GM13977 (cell line): ENCODE measurements around the gene NLRC3.
A peak's percentile ranks its signal among the peaks of the same experiment; 100 is the strongest.

Source experiments
- DNase-seq: peaks from one replicate; pipeline ENCODE4 v3.0.0; 2012; ENCODE audit warnings: low spot score
- in situ Hi-C: fragments of 300-500 bp; cut with MboI; formaldehyde crosslinking; loops from one replicate; pipeline ENCODE4 v1.12.0; 2022; ENCODE audit warnings: low sequenced_read_pairs, low pct_unique_long_range_greater_than_20kb, mixed read lengths, inconsistent platforms; ENCODE audit not compliant: unreplicated experiment
- TF ChIP-seq, protein P1 (sequence below): IDR thresholded peaks from 2 replicates; pipeline ENCODE4 v1.5.1; 2012; ENCODE audit warnings: mild to moderate bottlenecking, control low read depth; ENCODE audit not compliant: insufficient read depth; ENCODE audit errors: extremely low read depth, missing control alignments

The NLRC3 gene

DNA sequence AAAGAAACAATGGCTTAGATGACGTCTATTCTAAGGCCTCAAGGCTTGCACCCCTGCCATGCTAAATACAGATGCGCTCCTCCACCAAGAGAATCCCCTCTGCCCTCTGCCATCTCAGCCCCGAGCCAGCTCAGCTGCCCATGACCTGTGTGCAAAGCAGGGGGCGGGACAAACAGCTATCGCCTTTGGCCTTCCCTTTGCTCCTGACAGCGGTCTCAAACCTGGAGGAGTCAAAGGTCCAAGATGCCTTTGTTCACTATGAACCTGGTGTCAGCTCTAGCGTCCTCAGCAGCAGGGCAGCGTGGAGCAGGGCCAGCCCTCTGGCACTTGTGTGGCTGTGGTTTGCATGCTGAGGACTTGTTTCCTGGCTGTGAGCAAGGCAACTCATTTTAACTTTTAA, 21.9 kb upstream of the NLRC3 start:
- in situ Hi-C loops, result no loop called here
- no peak for DNase-seq
- TF ChIP-seq, protein P1, sequence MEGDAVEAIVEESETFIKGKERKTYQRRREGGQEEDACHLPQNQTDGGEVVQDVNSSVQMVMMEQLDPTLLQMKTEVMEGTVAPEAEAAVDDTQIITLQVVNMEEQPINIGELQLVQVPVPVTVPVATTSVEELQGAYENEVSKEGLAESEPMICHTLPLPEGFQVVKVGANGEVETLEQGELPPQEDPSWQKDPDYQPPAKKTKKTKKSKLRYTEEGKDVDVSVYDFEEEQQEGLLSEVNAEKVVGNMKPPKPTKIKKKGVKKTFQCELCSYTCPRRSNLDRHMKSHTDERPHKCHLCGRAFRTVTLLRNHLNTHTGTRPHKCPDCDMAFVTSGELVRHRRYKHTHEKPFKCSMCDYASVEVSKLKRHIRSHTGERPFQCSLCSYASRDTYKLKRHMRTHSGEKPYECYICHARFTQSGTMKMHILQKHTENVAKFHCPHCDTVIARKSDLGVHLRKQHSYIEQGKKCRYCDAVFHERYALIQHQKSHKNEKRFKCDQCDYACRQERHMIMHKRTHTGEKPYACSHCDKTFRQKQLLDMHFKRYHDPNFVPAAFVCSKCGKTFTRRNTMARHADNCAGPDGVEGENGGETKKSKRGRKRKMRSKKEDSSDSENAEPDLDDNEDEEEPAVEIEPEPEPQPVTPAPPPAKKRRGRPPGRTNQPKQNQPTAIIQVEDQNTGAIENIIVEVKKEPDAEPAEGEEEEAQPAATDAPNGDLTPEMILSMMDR, result no peak

DNA sequence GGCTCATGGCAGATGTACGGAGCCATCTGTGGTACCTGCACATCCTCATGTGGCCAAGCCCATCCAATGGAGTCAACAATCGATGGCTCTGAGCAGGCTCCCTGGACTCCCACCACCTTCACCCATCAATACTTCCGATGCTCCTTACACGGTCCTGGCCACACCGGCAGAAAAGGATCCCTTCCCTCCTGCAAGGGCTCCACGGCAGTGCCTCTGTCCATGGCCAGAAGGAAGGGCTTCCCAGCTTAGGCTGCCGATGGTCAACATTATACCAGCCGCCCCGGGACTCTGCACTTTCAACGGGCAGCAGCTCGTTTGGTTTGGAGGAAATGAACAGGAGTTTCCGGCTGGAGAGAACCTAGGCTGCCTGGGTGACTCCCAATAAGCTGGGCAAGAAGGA, 21.0 kb upstream of the NLRC3 start:
- no peak for DNase-seq
- in situ Hi-C loops, result no loop called here
- TF ChIP-seq, protein P1, result no peak

DNA sequence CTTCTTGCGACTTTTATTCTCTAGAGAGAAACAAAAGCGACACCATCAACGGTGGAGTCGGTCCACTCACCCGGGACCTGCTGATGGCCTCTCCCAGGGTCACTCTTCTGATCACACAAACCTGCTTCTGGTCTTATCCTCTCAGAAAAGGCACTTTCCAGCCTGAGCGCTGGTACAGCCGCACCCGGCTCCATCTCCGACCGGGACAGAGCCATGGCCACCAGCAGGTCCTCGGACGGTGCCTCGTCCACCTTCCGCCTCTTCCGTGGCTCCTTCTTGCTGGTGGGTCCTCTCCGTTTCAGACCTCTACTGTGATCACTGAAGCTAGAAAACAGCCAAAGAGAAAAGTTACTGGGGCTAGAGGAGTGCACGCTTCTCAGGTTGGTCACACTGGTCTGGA, 20.5 kb upstream of the NLRC3 start:
- DNase-seq, result no peak

DNA sequence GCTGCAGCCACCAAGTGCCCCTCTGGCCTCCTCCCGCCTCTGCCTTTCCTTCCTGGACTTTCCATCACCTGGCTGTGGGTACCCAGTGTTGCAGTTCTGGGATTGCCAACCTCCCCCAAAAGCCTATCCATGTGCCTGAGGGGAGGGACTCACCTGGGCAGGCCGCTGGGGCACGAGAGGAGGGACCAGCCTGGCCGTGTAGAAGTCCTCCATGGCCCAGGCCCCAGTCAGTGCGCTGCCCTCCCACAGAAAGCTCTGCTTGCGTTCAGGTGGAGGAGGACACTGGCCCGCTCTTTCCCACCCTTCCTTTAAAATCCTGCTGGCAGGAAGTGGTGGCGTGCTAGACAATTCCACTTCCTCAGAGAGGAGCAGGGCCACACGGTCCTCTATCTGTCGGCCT, 20.0 kb upstream of the NLRC3 start:
- no peak for DNase-seq
- in situ Hi-C loops, result no loop called here
- TF ChIP-seq, protein P1, result no peak

More for the DNA sequence above, 20.5 kb upstream of the NLRC3 start:
- TF ChIP-seq, protein P1, result no peak
- in situ Hi-C loops, result no loop called here

DNA sequence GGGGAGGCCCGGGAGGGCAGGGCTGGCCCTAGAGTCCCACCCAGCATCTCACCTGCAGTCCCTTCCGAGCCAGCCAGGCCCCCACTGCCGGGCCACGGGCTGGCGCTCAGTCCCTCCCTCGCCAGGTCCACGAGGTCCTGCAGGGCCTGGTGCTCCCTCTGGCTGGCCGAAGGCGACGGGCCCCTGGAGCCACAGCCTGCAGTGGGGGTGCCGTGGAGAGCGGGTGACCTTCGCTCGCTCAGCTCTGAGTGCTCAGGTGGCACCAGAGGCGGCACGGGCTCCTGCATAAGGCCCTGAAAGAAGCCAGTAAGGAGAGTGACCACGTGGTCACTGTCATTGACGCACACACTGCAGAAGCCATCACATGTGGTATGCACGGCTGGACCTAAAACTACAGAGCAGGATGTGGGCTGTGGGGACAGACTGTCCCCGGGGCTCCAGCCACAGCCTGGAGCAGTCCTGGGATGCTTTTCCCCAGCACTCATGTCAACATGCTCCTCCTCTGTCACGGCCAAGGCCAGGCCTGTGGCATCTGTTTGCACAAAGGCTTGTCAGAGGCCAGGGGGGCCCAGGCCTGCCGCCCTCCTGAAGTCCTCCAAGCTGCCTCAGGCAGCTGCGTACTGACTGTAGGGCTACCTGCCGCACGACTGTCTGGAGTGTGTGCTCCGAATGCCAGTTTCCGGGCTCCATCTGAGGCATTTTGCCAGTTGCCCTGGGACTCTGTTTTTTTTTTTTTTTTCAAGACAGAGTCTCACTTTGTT, 19.1 kb upstream of the NLRC3 start:
- TF ChIP-seq, protein P1, result no peak
- in situ Hi-C loops, result no loop called here
- peak; percentile 19 for DNase-seq

DNA sequence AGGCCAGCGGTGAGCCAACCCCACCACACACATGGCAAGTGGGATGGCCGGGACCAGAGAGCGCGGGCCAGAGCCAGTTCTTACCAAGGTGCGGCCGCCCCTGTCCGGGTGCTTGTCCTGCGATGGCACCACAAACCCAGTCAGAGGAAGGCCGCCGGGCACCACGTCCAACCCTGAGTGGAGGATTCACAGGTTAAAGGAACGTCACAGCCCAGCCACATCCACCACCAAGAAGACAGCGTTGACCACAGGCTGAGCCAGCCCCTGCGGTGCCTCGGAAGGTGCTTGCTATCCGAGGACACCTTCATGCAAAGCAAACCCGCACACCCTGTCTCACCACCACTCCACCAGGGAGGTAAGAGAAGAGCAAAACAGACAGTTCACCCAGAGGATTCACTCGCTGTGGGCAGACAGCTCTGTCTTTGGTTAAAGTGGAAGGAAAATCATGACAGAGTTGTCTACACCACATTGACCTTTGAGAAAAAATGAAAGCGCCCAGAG, 18.4 kb upstream of the NLRC3 start:
- in situ Hi-C loops, result no loop called here
- TF ChIP-seq, protein P1, result no peak
- DNase-seq, result no peak
